Measurements from ENCODE around the gene SH3GL3. TPM values are rescaled to one million over a fixed set of nuclear protein-coding genes. Genes with fewer than 3 reads are reported as not detected.

Gene SH3GL3, protein sequence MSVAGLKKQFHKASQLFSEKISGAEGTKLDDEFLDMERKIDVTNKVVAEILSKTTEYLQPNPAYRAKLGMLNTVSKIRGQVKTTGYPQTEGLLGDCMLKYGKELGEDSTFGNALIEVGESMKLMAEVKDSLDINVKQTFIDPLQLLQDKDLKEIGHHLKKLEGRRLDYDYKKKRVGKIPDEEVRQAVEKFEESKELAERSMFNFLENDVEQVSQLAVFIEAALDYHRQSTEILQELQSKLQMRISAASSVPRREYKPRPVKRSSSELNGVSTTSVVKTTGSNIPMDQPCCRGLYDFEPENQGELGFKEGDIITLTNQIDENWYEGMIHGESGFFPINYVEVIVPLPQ
- not detected in 2 replicates for total RNA-seq (2014; rRNA removed; shearing (Covaris generic))

- in situ Hi-C loops (cut with HindIII; ENCODE audit: low sequenced_read_pairs): no loop called here
- peak; percentile 93 for DNase-seq (ENCODE audit: low spot score)
These were observed at the start of gene SH3GL3 for GRCh38 chr15:83446904-83447709. TSS of gene SH3GL3 (plus strand) at chr15:83447341. CDS start at chr15:83447534, 193 bp downstream.

DNA sequence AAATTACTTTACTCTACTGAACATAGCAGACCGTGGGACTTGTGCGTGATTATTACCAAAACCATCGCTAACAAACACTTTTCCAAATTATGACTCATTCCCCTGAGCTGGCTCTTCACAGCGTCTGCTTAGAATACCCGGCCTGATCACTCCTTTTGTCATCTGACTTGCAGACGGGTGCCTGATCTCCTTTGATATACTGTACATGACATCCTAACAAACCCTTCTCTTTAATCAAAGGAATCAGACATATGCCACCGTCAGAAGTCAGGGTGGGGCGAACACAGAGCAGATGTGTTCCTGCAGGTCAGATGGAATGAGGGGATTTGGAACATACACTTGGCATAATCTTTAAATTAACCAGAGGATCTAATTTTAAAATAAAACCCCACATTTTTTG lies 48.5 kb upstream of the SH3GL3 start:
- in situ Hi-C loops (cut with HindIII; ENCODE audit: low sequenced_read_pairs): no loop called here
- DNase-seq (ENCODE audit: low spot score): no peak

- in situ Hi-C loops (cut with HindIII; ENCODE audit: low sequenced_read_pairs): no loop called here
- peak; percentile 1 for DNase-seq (ENCODE audit: low spot score)
These were observed 43.0 kb upstream of the SH3GL3 start for GRCh38 chr15:83404121-83404520.

DNA sequence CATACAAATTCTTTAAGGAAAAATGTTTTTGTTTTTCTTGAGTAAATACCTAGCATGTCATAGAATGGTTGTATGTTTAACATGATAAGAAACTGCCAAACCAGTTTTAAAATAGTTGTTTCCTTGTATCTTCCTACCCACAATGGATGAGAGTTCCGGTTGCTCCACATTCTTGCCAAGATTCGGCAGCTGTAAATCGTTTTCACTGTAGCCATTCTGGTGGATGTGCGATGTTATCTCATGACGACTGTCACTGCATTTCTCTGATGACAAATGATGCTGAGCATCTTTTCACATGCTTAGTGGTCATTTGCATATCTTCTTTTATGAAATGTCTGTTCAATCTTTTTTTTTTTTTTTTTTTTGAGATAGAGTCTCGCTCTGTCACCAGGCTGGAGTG lies 36.6 kb upstream of the SH3GL3 start:
- DNase-seq (ENCODE audit: low spot score): no peak
- in situ Hi-C loops (cut with HindIII; ENCODE audit: low sequenced_read_pairs): no loop called here

DNA sequence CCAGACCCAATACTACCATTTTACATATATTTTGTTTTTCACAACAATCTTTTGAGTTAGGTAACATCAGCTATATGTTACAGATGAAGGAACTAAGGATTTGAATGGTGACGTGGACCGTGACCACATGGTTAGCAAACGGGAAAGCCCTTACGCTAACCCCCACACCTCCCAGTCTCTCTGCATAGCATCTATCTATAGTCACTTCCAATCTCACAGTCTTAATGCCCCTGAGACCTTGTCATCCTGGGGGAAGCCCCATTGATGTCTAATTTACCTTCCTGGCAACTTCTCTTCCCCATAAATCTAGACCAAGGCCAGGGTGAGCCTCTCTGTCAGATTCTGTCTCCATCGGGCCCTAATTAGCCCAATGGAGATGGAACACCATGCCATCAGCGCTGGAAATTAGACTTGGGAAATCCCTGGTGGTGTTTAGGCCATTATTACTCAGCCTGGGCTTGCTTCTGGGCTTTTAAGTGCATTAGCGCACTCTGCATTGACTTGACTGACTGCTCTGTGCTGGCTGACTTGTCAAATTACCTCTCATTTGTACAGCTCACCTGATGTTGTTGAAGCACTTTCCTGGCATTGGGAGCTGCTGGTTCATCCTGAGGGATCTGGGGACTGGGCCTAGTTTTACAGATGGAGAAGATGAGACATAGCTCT lies 34.0 kb upstream of the SH3GL3 start:
- in situ Hi-C loops (cut with HindIII; ENCODE audit: low sequenced_read_pairs): no loop called here
- no peak for DNase-seq (ENCODE audit: low spot score)

GRCh38 chr15:83422081-83422480 lies 25.1 kb upstream of the SH3GL3 start:
- no peak for DNase-seq (ENCODE audit: low spot score)
- in situ Hi-C loops (cut with HindIII; ENCODE audit: low sequenced_read_pairs): no loop called here

DNA sequence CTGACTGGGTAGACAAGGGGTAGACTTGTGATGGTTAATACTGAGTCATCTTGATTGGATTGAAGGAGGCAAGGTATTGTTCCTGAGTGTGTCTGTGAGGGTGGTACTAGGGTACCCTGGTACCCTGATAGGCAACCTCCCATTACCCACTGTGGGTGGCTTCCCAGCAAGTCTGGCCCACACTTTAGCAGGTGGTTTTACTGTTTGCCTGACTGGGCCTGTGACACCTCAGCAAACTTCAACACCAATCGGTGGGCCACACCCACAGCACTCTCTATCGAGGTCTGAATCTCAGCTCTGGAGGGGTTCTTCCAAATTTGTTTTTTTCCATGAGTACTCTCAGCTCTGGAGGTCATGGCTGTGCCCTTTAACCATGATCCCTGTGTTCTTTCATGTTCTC lies 24.6 kb upstream of the SH3GL3 start:
- DNase-seq (ENCODE audit: low spot score): no peak
- in situ Hi-C loops (cut with HindIII; ENCODE audit: low sequenced_read_pairs): no loop called here

DNA sequence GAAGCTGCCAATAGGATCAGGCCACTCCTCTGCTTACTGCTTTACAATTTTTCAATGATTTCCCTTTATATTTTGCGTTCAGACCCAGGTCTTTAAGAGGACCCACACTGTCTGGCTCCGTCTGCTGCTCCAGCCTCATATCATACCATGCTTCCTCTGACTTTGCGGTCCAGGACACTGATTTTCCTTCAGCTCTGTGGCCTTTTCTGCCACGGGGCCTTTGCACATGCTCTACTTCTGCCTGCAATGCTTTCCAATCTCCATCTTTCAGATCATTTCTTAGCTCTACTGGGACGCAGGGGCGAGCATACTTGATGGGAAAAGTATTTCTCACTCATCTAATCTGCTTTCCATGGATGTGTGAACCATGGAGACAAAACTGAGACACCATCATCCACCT lies 23.0 kb upstream of the SH3GL3 start:
- DNase-seq (ENCODE audit: low spot score): no peak
- in situ Hi-C loops (cut with HindIII; ENCODE audit: low sequenced_read_pairs): no loop called here

GRCh38 chr15:83430441-83430840 lies 16.7 kb upstream of the SH3GL3 start:
- in situ Hi-C loops (cut with HindIII; ENCODE audit: low sequenced_read_pairs): no loop called here
- no peak for DNase-seq (ENCODE audit: low spot score)

DNA sequence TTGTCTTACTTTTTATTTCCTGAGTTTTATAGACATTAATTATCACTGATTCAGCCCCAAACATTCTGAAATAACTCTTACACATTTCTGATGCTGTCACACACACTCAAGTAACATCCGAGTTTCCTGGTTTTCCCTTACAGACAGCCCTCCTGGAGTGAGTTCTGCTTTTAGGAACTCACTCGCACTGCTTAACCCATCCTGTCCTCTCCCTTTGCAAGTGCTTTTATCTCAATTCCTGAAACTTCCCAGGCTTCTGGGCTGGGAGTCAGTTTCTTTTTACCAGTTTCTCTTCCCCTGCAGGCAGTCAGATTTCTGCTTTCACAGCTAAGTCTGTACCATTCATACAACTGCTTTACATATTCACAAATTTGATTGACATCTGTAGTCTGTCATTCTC lies 15.6 kb upstream of the SH3GL3 start:
- DNase-seq (ENCODE audit: low spot score): no peak
- in situ Hi-C loops (cut with HindIII; ENCODE audit: low sequenced_read_pairs): no loop called here

- no peak for DNase-seq (ENCODE audit: low spot score)
- in situ Hi-C loops (cut with HindIII; ENCODE audit: low sequenced_read_pairs): no loop called here
These were observed 11.9 kb upstream of the SH3GL3 start for GRCh38 chr15:83435202-83435601.

DNA sequence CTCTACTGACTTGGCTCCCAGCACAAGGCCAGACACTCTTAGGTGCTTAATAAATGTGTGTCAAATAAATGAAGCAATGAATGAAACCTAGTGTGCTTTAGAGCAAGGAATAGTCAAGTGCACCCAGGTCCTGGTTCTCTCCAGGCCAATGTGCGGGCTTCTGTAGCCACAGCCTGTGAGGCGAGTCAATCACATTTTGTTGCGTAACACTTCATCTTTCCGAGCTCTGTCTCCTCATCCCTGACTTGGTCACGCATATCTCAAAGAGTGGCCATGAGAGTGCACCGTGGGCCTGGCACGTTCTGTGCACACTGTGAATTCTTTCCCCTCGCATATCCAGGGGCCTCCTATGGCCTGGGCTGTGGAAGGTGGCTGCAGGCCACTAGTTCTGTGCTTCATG lies 11.4 kb upstream of the SH3GL3 start:
- in situ Hi-C loops (cut with HindIII; ENCODE audit: low sequenced_read_pairs): no loop called here
- DNase-seq (ENCODE audit: low spot score): no peak

DNA sequence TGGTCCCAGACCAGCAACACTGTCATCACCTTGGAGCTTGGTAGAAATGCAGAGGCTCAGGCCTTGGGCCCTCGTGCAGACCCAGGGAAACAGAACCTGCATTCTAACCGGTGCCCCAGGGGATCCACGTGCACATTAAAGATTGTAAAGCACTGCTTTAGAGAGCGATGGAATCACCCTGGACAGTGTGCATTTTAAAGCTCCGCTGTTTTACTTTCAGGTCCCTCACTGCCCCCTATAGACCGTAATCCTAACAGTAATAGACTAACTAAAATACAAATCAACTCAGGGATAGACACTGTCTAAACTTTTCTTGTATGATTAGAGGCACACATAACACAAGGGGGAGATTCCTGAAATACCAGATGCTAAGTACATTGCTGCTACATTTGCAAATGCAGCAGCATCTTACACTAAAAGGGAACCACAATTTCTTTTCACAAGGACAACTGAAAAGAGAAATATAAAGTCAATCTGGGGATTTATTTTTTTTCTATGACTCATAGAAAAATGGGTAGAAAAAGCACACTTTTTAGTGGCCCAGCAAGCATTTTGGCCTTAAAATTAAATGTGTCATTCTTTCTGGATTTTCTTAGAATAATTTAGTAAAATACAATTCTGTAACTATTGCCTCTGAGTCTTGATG lies 10.5 kb upstream of the SH3GL3 start:
- DNase-seq (ENCODE audit: low spot score): peak; percentile 26
- in situ Hi-C loops (cut with HindIII; ENCODE audit: low sequenced_read_pairs): no loop called here

- in situ Hi-C loops (cut with HindIII; ENCODE audit: low sequenced_read_pairs): no loop called here
These were observed 3.9 kb upstream of the SH3GL3 start for GRCh38 chr15:83443076-83443847.

DNA sequence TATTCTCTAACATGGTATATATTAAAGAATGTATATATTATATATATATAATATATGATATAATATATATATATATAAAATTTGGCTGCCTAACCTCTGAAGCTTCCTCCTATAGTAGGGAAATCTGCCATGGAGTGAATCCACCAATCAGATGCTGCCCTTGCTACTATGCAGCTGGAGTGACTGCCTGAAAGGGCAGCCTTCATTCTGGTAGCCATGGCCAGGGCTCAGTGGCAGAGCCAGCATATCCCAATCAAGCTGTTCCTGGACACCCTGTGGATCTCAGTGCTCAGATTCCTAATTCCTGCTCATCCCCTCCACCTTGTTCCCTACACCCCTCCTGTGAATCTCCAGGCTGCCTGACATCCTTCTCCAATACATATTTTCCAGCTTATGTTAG lies 2.2 kb upstream of the SH3GL3 start:
- no peak for DNase-seq (ENCODE audit: low spot score)
- in situ Hi-C loops (cut with HindIII; ENCODE audit: low sequenced_read_pairs): no loop called here

More at GRCh38 chr15:83443076-83443847, 3.9 kb upstream of the SH3GL3 start:
- no peak for DNase-seq (ENCODE audit: low spot score)

- no peak for DNase-seq (ENCODE audit: low spot score)
- in situ Hi-C loops (cut with HindIII; ENCODE audit: low sequenced_read_pairs): no loop called here
These were observed 1.5 kb upstream of the SH3GL3 start for GRCh38 chr15:83445643-83446042.

DNA sequence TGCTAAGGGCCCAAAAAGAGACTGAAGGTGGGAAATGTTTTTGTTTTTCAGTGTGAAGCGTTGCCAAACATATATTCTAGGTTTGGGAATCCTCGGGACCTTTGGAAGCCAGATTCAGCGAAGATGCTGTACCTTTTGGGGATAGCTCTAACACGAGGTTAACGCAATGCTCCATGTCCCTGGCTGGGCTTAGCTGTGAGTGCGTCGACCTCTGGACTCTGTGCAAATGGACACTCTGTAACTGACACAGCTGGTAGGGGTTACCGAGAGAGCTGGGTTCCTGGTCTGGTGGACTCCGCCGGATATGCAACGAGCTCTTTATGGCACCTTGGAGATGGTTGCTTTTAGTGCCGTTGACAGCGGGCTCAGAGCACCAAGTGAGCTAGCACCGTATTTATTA lies 724 bp upstream of the SH3GL3 start:
- in situ Hi-C loops (cut with HindIII; ENCODE audit: low sequenced_read_pairs): no loop called here
- no peak for DNase-seq (ENCODE audit: low spot score)

- in situ Hi-C loops (cut with HindIII; ENCODE audit: low sequenced_read_pairs): no loop called here
- peak; percentile 35 for DNase-seq (ENCODE audit: low spot score)
These were observed 2.1 kb downstream of the SH3GL3 start for GRCh38 chr15:83449250-83449671.

All from G401 (cell line).